Activated CD4-positive, alpha-beta memory T cell treated with anti-CD3 and anti-CD28 coated beads, Interleukin-2, amount 10 ng/mL, durations not matched to agents 7 days and 5 days (primary cell): Measurements from ENCODE around the gene CTR9. TPM values are rescaled to one million over a fixed set of nuclear protein-coding genes. Genes with fewer than 3 reads are reported as not detected.
"Not testable (repeated sequence)": the region's sequence is repeated elsewhere in the genome, so short reads cannot be mapped to it uniquely, and the experiment has no call there.

Source experiments
- CTCF ChIA-PET: fragments of 350-600 bp; sonication (Branson Sonifier 250); formaldehyde crosslinking; loops from one replicate; lab custom pipeline; 2021; ENCODE audit warnings: antibody characterized with exemption, inconsistent platforms; lab: Charles Lee
- POLR2A ChIA-PET: fragments of 350-600 bp; sonication (Branson Sonifier 250); formaldehyde crosslinking; loops from one replicate; lab custom pipeline; 2021; ENCODE audit warnings: antibody characterized with exemption; lab: Charles Lee
- DNase-seq: peaks from one replicate; pipeline ENCODE4 v3.0.0-alpha.2; 2020
- H3K27ac Mint-ChIP-seq: one replicate; pipeline ENCODE4 v1.8.0; 2021; ENCODE audit warnings: mild to moderate bottlenecking, mixed read lengths
- H3K27me3 Mint-ChIP-seq: one replicate; pipeline ENCODE4 v1.8.0; 2021; ENCODE audit warnings: mixed read lengths
- H3K36me3 Mint-ChIP-seq: one replicate; pipeline ENCODE4 v1.8.0; 2021; ENCODE audit warnings: low read depth, mixed read lengths
- H3K4me1 Mint-ChIP-seq: one replicate; pipeline ENCODE4 v1.8.0; 2021; ENCODE audit warnings: mixed read lengths
- H3K4me3 Mint-ChIP-seq: one replicate; pipeline ENCODE4 v1.8.0; 2021; ENCODE audit warnings: mild to moderate bottlenecking, mixed read lengths
- H3K9me3 Mint-ChIP-seq: one replicate; pipeline ENCODE4 v1.8.0; 2021; ENCODE audit warnings: mixed read lengths
- total RNA-seq, 2 experiments: library from RNA; stranded (reverse); gene quantifications; one replicate each; pipeline ENCODE4 v1.2.3, GENCODE V29; 2021

CTR9 gene
- total RNA-seq, 2 experiments from 2014 or later, result 48.4 to 54.5 TPM

GRCh38 chr11:10809373-10810160, 58.5 kb downstream of the CTR9 start:
- Mint-ChIP-seq H3K36me3 (peaks cover 37% of the 10 kb centered on the region), H3K27ac (peak overlapping the region; percentile 98), H3K9me3 (no peaks in the 10 kb centered on the region), H3K27me3 (peaks cover 2% of the 10 kb centered on the region), H3K4me3 (peak overlapping the region; percentile 94), H3K4me1 (peaks cover 44% of the 10 kb centered on the region)
- POLR2A ChIA-PET, result interaction anchor here (0.6 to 10.3 kb wide), 41 partner anchors 9 to 1846 kb away, joined by 3 to 379 read pairs (median 6); partner anchors contain the start of genes AMPD3, CTR9, RNF141 and TMEM9B
- DNase-seq, result peak; percentile 52
- CTCF ChIA-PET, result interaction anchor here (0.8 to 6.7 kb wide), 16 partner anchors 8 to 1198 kb away, joined by 3 to 57 read pairs (median 4); partner anchors contain the start of genes CTR9, RNF141 and ZBED5

GRCh38 chr11:10813945-10814344, 62.9 kb downstream of the CTR9 start:
- Mint-ChIP-seq H3K9me3 (no peaks in the 10 kb centered on the region), H3K27me3 (peaks cover 13% of the 10 kb centered on the region), H3K4me3 (no peak overlapping the region), H3K27ac (no peak overlapping the region), H3K4me1 (peaks cover 17% of the 10 kb centered on the region), H3K36me3 (no peaks in the 10 kb centered on the region)
- ChIA-PET CTCF (interaction anchor here (0.6 kb wide), 1 partner anchor 56 kb away, joined by 3 read pairs; no protein-coding TSS in a partner anchor), POLR2A (interaction anchor here (1.7 to 2.5 kb wide), 2 partner anchors 9 to 44 kb away, joined by 4 to 8 read pairs; partner anchors contain the start of gene ZBED5)
- no peak for DNase-seq

GRCh38 chr11:10818594-10818993, 67.5 kb downstream of the CTR9 start:
- ChIA-PET CTCF (no interaction called here), POLR2A (interaction anchor here (2.9 kb wide), 1 partner anchor 10 kb away, joined by 12 read pairs; the partner anchor contains the start of gene EIF4G2)
- H3K27me3 Mint-ChIP-seq, result peaks cover 11% of the 10 kb centered on the region
- H3K36me3 Mint-ChIP-seq, result peaks cover 3% of the 10 kb centered on the region
- no peaks in the 10 kb centered on the region for H3K9me3 Mint-ChIP-seq
- H3K27ac Mint-ChIP-seq, result no peak overlapping the region
- no peak overlapping the region for H3K4me3 Mint-ChIP-seq
- peaks cover 8% of the 10 kb centered on the region for H3K4me1 Mint-ChIP-seq
- DNase-seq, result no peak

GRCh38 chr11:10822491-10822890, 71.4 kb downstream of the CTR9 start:
- DNase-seq, H3K27ac Mint-ChIP-seq, POLR2A ChIA-PET, CTCF ChIA-PET, H3K36me3 Mint-ChIP-seq, H3K4me1 Mint-ChIP-seq, H3K9me3 Mint-ChIP-seq, H3K27me3 Mint-ChIP-seq, H3K4me3 Mint-ChIP-seq: not testable (repeated sequence)

GRCh38 chr11:10823152-10823579, 72.1 kb downstream of the CTR9 start:
- POLR2A ChIA-PET, result no interaction called here
- CTCF ChIA-PET, result no interaction called here
- Mint-ChIP-seq H3K4me1 (peaks cover 2% of the 10 kb centered on the region), H3K27me3 (no peaks in the 10 kb centered on the region), H3K4me3 (no peak overlapping the region), H3K36me3 (peaks cover 5% of the 10 kb centered on the region), H3K9me3 (no peaks in the 10 kb centered on the region), H3K27ac (no peak overlapping the region)
- DNase-seq, result no peak

- peaks cover 2% of the 10 kb centered on the region for H3K4me1 Mint-ChIP-seq
- ChIA-PET CTCF (interaction anchor here (0.8 kb wide), 1 partner anchor 54 kb away, joined by 3 read pairs; no protein-coding TSS in a partner anchor), POLR2A (interaction anchor here (3.6 kb wide), 1 partner anchor 16 kb away, joined by 18 read pairs; the partner anchor contains the start of gene EIF4G2)
- no peaks in the 10 kb centered on the region for H3K9me3 Mint-ChIP-seq
- H3K36me3 Mint-ChIP-seq, result peaks cover 5% of the 10 kb centered on the region
- H3K27ac Mint-ChIP-seq, result no peak overlapping the region
- no peak overlapping the region for H3K4me3 Mint-ChIP-seq
- H3K27me3 Mint-ChIP-seq, result no peaks in the 10 kb centered on the region
- DNase-seq, result no peak
These were observed 73.8 kb downstream of the CTR9 start for GRCh38 chr11:10824888-10825287.

- H3K9me3 Mint-ChIP-seq, result no peaks in the 10 kb centered on the region
- DNase-seq, result no peak
- H3K27me3 Mint-ChIP-seq, result no peaks in the 10 kb centered on the region
- POLR2A ChIA-PET, result interaction anchor here (0.6 kb wide), 1 partner anchor 382 kb away, joined by 3 read pairs; no protein-coding TSS in a partner anchor
- H3K4me3 Mint-ChIP-seq, result no peak overlapping the region
- CTCF ChIA-PET, result no interaction called here
- no peaks in the 10 kb centered on the region for H3K4me1 Mint-ChIP-seq
- no peak overlapping the region for H3K27ac Mint-ChIP-seq
- H3K36me3 Mint-ChIP-seq, result peaks cover 2% of the 10 kb centered on the region
These were observed 77.4 kb downstream of the CTR9 start for GRCh38 chr11:10828402-10828801.

GRCh38 chr11:10829139-10829538, 78.1 kb downstream of the CTR9 start:
- Mint-ChIP-seq H3K9me3 (no peaks in the 10 kb centered on the region), H3K36me3 (peaks cover 2% of the 10 kb centered on the region), H3K27ac (no peak overlapping the region), H3K27me3 (no peaks in the 10 kb centered on the region), H3K4me3 (no peak overlapping the region), H3K4me1 (no peaks in the 10 kb centered on the region)
- ChIA-PET POLR2A (no interaction called here), CTCF (no interaction called here)
- DNase-seq, result no peak

Other genes starting within 250 kb of the CTR9 start
- gene RNF141, start 210.1 kb upstream of the CTR9 start, total RNA-seq, result 10 to 100 TPM; 12.2 to 12.3 TPM
- not detected for gene LYVE1, start 182.6 kb upstream of the CTR9 start, total RNA-seq
- under 1 TPM in 1 of 2 experiments, not detected in 1; 0.08 TPM for gene IRAG1, start 57.5 kb upstream of the CTR9 start, total RNA-seq
- 100 to 1,000 TPM; 548 to 594 TPM for gene EIF4G2, start 57.7 kb downstream of the CTR9 start, total RNA-seq
- 10 to 100 TPM; 44.2 to 45.6 TPM for gene ZBED5, start 106.8 kb downstream of the CTR9 start, total RNA-seq